Activated naive CD4-positive, alpha-beta T cell treated with anti-CD3 and anti-CD28 coated beads for 36 hours (primary cell): ENCODE data around the gene ZNF784. TPM values are rescaled to one million over a fixed set of nuclear protein-coding genes. Genes with fewer than 3 reads are reported as not detected.
"Not testable (repeated sequence)": the region's sequence is repeated elsewhere in the genome, so short reads cannot be mapped to it uniquely, and the experiment has no call there.

Source experiments
- CTCF ChIA-PET: fragments of 350-600 bp; sonication (Branson Sonifier 250); formaldehyde crosslinking; loops from one replicate; lab custom pipeline; 2021; ENCODE audit warnings: antibody characterized with exemption; lab: Charles Lee
- DNase-seq: peaks from one replicate; pipeline ENCODE4 v3.0.0-alpha.2; 2020
- H3K27ac Mint-ChIP-seq: one replicate; pipeline ENCODE4 v1.8.0; 2021; ENCODE audit warnings: mild to moderate bottlenecking, mixed read lengths
- H3K27me3 Mint-ChIP-seq: one replicate; pipeline ENCODE4 v1.8.0; 2021; ENCODE audit warnings: low read depth, mixed read lengths
- H3K36me3 Mint-ChIP-seq: one replicate; pipeline ENCODE4 v1.8.0; 2021; ENCODE audit warnings: low read depth, mixed read lengths
- H3K4me1 Mint-ChIP-seq: one replicate; pipeline ENCODE4 v1.8.0; 2021; ENCODE audit warnings: low read depth, mixed read lengths
- H3K4me3 Mint-ChIP-seq: one replicate; pipeline ENCODE4 v1.8.0; 2021; ENCODE audit warnings: mild to moderate bottlenecking, moderate library complexity, mixed read lengths
- H3K9me3 Mint-ChIP-seq: one replicate; pipeline ENCODE4 v1.8.0; 2021; ENCODE audit warnings: mixed read lengths
- intact Hi-C: fragments of 100-400 bp; cut with micrococcal nuclease; formaldehyde crosslinking; loops from one replicate; pipeline ENCODE4 v1.15.1; 2023
- total RNA-seq, 2 experiments: library from RNA; stranded (reverse); gene quantifications; one replicate each; pipeline ENCODE4 v1.2.3, GENCODE V29; 2021

ZNF784 gene
- total RNA-seq, 2 experiments from 2014 or later, result 3.7 to 4.0 TPM

- peaks cover 10% of the 10 kb centered on the region for H3K36me3 Mint-ChIP-seq
- H3K4me1 Mint-ChIP-seq, result peaks cover 40% of the 10 kb centered on the region
- DNase-seq, H3K4me3 Mint-ChIP-seq, H3K27ac Mint-ChIP-seq, H3K9me3 Mint-ChIP-seq, intact Hi-C loops, H3K27me3 Mint-ChIP-seq: not testable (repeated sequence)
- CTCF ChIA-PET, result interaction anchor here (1.8 to 2.7 kb wide), 2 partner anchors 24 to 78 kb away, joined by 7 to 12 read pairs; partner anchors contain the start of gene ZNF865
Measured at GRCh38 chr19:55582284-55582683, 42.1 kb downstream of the ZNF784 start.

GRCh38 chr19:55581823-55582223 is 42.5 kb downstream of the ZNF784 start:
- H3K27me3 Mint-ChIP-seq, result no peaks in the 10 kb centered on the region
- intact Hi-C loops, result loop anchor here (2.0 kb wide), 1 partner anchor 17 kb away; the partner anchor contains the start of gene FIZ1
- H3K4me3 Mint-ChIP-seq, result peak overlapping the region; percentile 3
- H3K9me3 Mint-ChIP-seq, result peaks cover under 1% of the 10 kb centered on the region
- no peak overlapping the region for H3K27ac Mint-ChIP-seq
- H3K4me1 Mint-ChIP-seq, result peaks cover 37% of the 10 kb centered on the region
- CTCF ChIA-PET, result interaction anchor here (0.6 to 2.7 kb wide), 4 partner anchors 24 to 906 kb away, joined by 4 to 12 read pairs (median 6); partner anchors contain the start of gene ZNF865
- DNase-seq, result no peak
- H3K36me3 Mint-ChIP-seq, result peaks cover 15% of the 10 kb centered on the region

DNA sequence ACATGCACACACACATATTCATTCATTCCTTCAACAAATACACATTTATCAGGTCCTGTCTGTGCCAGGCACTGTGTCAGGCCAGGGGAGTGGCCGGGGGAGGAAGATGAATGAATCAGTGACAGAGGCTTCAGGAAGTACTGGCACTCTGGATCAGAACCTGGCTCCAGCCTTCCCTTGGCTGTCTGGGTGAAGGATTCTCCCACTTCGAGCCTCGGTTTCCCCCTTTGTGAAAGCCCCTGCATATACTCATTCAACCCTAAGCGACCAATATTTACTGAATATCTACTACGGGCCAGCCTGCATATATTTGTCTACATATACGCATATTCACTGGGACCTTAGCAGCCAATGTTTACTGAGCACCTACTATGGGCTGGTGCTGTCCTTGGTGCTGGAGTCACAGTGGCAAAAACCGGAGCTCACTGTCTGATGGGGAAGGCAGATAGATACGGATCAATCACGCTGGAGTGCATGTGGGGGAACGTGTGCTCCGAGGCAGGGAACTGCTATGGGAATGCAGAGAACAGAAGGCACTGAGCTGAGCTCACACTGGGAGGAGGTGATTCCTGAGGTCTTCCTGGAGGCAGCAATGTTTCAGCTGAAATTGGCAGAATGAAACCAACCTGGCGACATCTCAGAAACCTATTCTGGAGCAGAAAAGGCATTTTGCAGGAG is 43.1 kb downstream of the ZNF784 start:
- Mint-ChIP-seq H3K27ac (peak overlapping the region; percentile 72), H3K4me1 (peaks cover 31% of the 10 kb centered on the region), H3K9me3 (peaks cover 2% of the 10 kb centered on the region), H3K27me3 (no peaks in the 10 kb centered on the region), H3K4me3 (peak overlapping the region; percentile 76), H3K36me3 (peaks cover 18% of the 10 kb centered on the region)
- peak; percentile 48 for DNase-seq
- intact Hi-C loops, result loop anchor here (2.0 kb wide), 1 partner anchor 18 kb away; the partner anchor contains the start of gene FIZ1
- CTCF ChIA-PET, result interaction anchor here (0.6 to 2.7 kb wide), 4 partner anchors 25 to 906 kb away, joined by 4 to 12 read pairs (median 6); partner anchors contain the start of gene ZNF865

DNA sequence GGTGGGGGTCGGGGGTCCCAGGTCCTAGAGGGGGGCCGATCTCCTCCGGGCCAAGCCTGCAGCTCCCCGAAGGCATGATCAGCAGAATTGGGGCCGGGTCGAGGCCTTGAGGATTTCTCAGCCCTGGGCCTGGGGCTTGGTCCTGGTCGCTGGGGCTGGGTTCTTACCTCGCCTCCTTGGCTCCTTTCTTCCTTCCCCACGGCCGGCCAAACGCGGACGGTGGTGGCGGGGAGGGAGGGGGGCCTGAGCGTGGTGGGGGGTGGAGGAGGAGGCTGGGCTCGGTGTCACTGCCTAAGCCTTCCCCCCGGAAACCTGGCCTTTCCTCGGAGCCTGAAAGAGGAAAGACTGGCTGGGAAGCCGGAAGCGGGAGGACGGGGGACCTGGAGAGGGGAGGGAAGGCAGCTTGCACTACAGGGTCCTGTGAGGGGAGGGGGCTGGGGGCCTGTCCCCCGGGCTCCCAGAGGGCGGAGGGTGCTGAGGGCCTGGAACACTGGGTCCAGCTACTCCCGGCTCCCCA is 43.7 kb downstream of the ZNF784 start, which contains the start of gene ZNF579:
TSS of gene ZNF579 (minus strand) at position 221 of the 517 bp plus-strand sequence. CDS start 1,209 bp downstream, outside the sequence.
- DNase-seq, result peak; percentile 89
- H3K9me3 Mint-ChIP-seq, result peaks cover 2% of the 10 kb centered on the region
- peaks cover 27% of the 10 kb centered on the region for H3K4me1 Mint-ChIP-seq
- CTCF ChIA-PET, result interaction anchor here (1.8 to 2.7 kb wide), 2 partner anchors 25 to 77 kb away, joined by 7 to 12 read pairs; partner anchors contain the start of gene ZNF865
- intact Hi-C loops, result loop anchor here (1.0 to 2.0 kb wide), 2 partner anchors 18 to 63 kb away; partner anchors contain the start of gene FIZ1
- peak within 1 kb of the TSS; percentile 76 for H3K4me3 Mint-ChIP-seq
- H3K27me3 Mint-ChIP-seq, result no peaks in the 10 kb centered on the region
- peaks cover 18% of the 10 kb centered on the region for H3K36me3 Mint-ChIP-seq
- H3K27ac Mint-ChIP-seq, result peak within 1 kb of the TSS; percentile 72

DNA sequence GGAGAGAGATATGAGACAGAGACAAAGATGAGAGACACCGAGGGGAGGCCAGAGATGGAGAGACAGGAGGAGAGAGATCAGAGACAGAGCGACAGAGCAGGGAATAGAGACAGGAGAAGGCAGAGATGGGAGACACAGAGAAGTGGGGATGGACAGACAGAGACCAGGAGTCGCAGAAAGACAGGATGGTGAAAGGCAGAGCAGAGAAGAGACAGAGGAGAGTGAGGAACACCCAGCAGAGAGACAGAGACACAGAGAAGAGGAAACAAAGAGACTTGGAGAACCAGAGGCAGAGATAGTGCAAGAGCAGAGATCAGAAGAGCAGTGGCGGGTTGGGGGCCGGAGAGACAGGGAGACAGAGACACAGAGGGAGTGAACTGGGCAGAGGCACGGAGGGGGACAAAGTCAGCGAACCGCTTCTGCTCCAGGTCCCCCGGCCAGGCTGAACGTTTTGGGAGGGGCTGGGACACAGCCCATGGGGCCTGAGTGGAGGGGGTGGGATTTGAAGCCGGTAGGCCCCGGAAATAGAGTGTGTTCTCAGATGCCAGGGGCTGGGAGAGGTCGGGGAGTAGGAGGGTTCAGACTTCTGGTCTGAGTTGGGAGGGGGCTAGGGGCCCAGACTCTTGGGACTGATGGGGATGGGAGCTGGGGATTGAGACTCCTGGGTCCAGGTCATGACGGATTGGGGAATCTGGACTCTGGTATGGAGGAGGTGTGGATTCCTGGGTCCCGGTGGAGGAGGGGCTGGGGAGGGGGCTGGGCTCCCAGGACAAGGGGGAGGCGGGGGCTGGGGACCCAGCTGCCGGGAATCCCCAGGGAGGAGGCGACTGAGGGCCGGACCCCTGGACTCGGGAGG is 44.4 kb downstream of the ZNF784 start:
- Mint-ChIP-seq H3K36me3 (peaks cover 18% of the 10 kb centered on the region), H3K27ac (peak overlapping the region; percentile 72), H3K9me3 (peaks cover 2% of the 10 kb centered on the region), H3K27me3 (no peaks in the 10 kb centered on the region), H3K4me3 (peak overlapping the region; percentile 76), H3K4me1 (peaks cover 22% of the 10 kb centered on the region)
- intact Hi-C loops, result loop anchor here (1.0 to 2.0 kb wide), 2 partner anchors 19 to 63 kb away; partner anchors contain the start of gene FIZ1
- DNase-seq, result no peak
- CTCF ChIA-PET, result interaction anchor here (2.7 kb wide), 1 partner anchor 26 kb away, joined by 12 read pairs; the partner anchor contains the start of gene ZNF865

DNA sequence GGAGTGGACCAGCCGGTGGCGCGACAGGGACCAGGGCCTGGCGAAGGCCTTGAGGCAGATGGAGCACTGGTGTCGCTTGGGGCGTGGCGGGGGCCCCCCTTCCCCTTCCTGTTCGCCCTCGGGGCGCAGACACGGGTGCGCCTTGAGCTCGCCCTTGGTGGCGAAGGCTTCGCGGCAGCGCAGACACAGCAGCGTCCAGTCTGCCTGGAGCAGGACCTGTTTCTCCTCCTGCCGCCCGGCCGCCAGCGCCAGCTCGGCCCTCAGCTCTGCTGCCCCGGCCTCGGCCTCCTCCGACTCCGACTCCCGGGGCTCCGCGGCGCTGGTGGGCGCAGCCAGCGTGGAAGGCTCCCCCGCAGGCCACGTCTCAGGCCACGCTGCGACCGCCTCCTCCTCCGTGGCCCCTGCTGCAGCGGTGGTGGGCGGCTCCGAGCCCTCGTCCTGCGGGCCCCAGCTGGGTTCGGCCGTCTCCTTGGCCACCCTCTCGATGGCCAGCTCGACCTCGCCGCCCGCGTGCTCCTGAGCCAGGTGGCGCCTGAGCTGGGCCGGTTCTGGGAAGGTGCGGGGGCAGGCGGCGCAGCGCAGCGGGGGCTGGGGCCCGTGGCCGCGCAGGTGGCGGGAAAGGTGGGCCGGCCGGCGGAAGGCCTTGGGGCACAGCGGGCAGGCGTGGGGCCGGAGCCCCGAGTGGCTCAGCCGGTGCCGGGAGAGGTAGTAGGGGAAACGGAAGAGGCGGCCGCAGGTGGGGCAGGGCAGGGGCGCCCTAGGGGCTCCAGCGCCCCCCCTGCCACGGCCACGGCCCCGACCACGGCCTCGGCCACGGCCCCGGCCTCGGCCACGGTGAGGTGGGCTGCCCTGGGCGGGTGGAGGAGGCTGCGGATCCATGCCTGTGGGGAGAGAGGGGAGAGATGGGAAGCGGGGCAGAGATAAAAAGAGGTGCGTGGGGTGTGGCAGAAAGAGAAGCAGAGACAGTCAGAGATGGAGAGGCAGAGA is 45.3 kb downstream of the ZNF784 start:
- DNase-seq, result no peak
- intact Hi-C loops, result no loop called here
- CTCF ChIA-PET, result no interaction called here
- peak overlapping the region; percentile 72 for H3K27ac Mint-ChIP-seq
- peaks cover 22% of the 10 kb centered on the region for H3K4me1 Mint-ChIP-seq
- no peaks in the 10 kb centered on the region for H3K27me3 Mint-ChIP-seq
- peak overlapping the region; percentile 76 for H3K4me3 Mint-ChIP-seq
- peaks cover 2% of the 10 kb centered on the region for H3K9me3 Mint-ChIP-seq
- H3K36me3 Mint-ChIP-seq, result peaks cover 18% of the 10 kb centered on the region

DNA sequence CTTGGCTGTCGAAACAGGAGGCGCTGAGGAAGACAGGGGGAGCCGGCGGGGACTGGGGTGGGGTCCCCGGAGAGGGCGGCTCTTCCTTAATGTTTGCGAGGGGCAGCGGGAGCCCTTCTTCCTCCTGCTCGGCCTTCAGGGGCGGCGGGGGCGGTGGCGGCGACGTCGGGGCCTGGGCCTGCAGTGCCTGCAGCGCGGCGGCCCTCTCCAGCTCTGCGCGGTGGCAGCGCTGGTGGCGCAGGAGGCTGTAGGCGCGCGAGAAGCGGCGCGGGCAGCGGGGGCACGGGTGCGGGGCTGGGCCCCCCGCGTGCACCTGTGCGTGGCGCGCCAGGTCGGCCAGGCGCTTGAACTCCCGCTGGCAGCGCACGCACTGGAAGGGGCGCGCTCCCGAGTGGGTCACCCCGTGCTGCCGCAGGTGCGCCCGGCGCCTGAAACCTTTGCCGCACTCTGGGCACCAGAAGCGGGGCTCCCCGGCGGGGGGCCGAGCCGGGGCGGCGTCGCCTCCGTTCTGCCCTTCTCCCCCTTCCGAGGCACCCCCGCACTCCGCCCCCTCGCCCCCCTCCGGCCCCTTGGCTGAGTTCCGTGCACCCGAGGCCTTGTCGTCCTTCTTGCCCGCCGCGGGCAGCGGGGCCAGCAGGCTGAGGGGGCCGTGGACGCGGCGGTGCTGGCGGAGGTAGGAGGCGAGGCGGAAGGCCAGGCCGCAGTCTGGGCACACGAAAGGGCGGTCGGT is 46.2 kb downstream of the ZNF784 start:
- Mint-ChIP-seq H3K36me3 (peaks cover 18% of the 10 kb centered on the region), H3K9me3 (peaks cover 2% of the 10 kb centered on the region), H3K4me3 (no peak overlapping the region), H3K27ac (no peak overlapping the region), H3K27me3 (no peaks in the 10 kb centered on the region), H3K4me1 (peaks cover 22% of the 10 kb centered on the region)
- no peak for DNase-seq
- intact Hi-C loops, result no loop called here
- CTCF ChIA-PET, result no interaction called here

GRCh38 chr19:55576746-55577145 is 47.6 kb downstream of the ZNF784 start:
- CTCF ChIA-PET, result no interaction called here
- H3K27ac Mint-ChIP-seq, result no peak overlapping the region
- H3K36me3 Mint-ChIP-seq, result peaks cover 18% of the 10 kb centered on the region
- intact Hi-C loops, result no loop called here
- H3K27me3 Mint-ChIP-seq, result no peaks in the 10 kb centered on the region
- DNase-seq, result no peak
- no peak overlapping the region for H3K4me3 Mint-ChIP-seq
- peaks cover 2% of the 10 kb centered on the region for H3K9me3 Mint-ChIP-seq
- peaks cover 16% of the 10 kb centered on the region for H3K4me1 Mint-ChIP-seq

GRCh38 chr19:55573929-55574328 is 50.4 kb downstream of the ZNF784 start:
- H3K9me3 Mint-ChIP-seq, H3K4me3 Mint-ChIP-seq, H3K27me3 Mint-ChIP-seq, H3K27ac Mint-ChIP-seq, intact Hi-C loops, DNase-seq, H3K4me1 Mint-ChIP-seq: not testable (repeated sequence)
- H3K36me3 Mint-ChIP-seq, result peaks cover 12% of the 10 kb centered on the region
- CTCF ChIA-PET, result interaction anchor here (1.1 kb wide), 1 partner anchor 59 kb away, joined by 3 read pairs; no protein-coding TSS in a partner anchor
